ENCODE measurements around the gene MAPKBP1.

- no peak for TF ChIP-seq ZNF609 (CRISPR knock-in tag; IDR thresholded peaks at IDR 0.05; ENCODE audit: borderline replicate concordance)
- TF ChIP-seq REST (IDR thresholded peaks at IDR 0.05; ENCODE audit: borderline replicate concordance in 1 of 2, low read depth in 1 of 2, low read length in 2 of 2): no peak
- TF ChIP-seq JUNB (CRISPR knock-in tag; IDR thresholded peaks at IDR 0.05; ENCODE audit: borderline replicate concordance): no peak
- TF ChIP-seq ZNF512 (CRISPR knock-in tag; IDR thresholded peaks at IDR 0.05): no peak
- no peak for TF ChIP-seq DNMT1 (CRISPR knock-in tag; IDR thresholded peaks at IDR 0.05)
- no peak for TF ChIP-seq TEAD2 (CRISPR knock-in tag; IDR thresholded peaks at IDR 0.05)
- TF ChIP-seq ZNF883 (CRISPR knock-in tag; IDR thresholded peaks at IDR 0.05; ENCODE audit: not compliant biosample characterization): no peak
These were observed 30.1 kb downstream of the MAPKBP1 start for GRCh38 chr15:41804361-41804760.
